ENCODE results near the gene BFSP1. TPM values are rescaled to one million over a fixed set of nuclear protein-coding genes. Genes with fewer than 3 reads are reported as not detected.

Gene BFSP1
- total RNA-seq, 4 donors from 2014 or later: 0.18 to 0.46 TPM; not detected in 2

DNA sequence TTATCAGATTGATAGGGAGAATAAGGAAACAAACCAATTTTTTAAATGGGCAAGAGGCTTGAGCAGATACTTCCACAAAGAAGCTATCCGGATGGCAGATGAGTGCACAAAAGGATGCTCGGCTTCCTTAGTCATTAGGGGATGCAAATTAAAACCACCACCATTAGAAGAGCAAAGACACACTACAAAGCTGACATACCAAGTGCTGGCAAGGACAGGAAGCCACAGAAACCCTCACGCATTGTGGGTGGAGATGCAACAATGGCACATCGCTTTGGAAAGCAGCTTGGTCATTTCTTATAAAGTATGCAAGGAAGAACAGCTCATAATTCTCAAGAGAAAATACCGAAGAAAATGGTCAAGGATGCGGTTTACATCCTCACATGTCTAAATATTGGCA, 19.8 kb downstream of the BFSP1 start:
- intact Hi-C loops (cut with DNase I; ENCODE audit: low total_unique reads) (no loop called here), in situ Hi-C loops (cut with MboI; ENCODE audit: low sequenced_read_pairs in 4 of 4) (loop anchor here in 2 of 4 donors (25.0 kb wide), 2 partner anchors 401 to 751 kb away; no protein-coding TSS in a partner anchor)
- ATAC-seq: no peak

GRCh38 chr20:17510548-17510947, 20.6 kb downstream of the BFSP1 start:
- H3K4me1 ChIP-seq: peaks cover 2% of the 10 kb centered on the region in 2 donors
- ATAC-seq (no peak), DNase-seq (no peak)
- TF ChIP-seq POLR2A (IDR thresholded peaks at IDR 0.05): no peak
- TF ChIP-seq, protein P1, sequence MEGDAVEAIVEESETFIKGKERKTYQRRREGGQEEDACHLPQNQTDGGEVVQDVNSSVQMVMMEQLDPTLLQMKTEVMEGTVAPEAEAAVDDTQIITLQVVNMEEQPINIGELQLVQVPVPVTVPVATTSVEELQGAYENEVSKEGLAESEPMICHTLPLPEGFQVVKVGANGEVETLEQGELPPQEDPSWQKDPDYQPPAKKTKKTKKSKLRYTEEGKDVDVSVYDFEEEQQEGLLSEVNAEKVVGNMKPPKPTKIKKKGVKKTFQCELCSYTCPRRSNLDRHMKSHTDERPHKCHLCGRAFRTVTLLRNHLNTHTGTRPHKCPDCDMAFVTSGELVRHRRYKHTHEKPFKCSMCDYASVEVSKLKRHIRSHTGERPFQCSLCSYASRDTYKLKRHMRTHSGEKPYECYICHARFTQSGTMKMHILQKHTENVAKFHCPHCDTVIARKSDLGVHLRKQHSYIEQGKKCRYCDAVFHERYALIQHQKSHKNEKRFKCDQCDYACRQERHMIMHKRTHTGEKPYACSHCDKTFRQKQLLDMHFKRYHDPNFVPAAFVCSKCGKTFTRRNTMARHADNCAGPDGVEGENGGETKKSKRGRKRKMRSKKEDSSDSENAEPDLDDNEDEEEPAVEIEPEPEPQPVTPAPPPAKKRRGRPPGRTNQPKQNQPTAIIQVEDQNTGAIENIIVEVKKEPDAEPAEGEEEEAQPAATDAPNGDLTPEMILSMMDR (IDR thresholded peaks at IDR 0.05 in 4 of 5, conservative IDR thresholded peaks at IDR 0.05 in 1 of 5): no peak
- intact Hi-C loops (cut with DNase I; ENCODE audit: low total_unique reads): no loop called here
- H3K4me3 ChIP-seq: no peak overlapping the region
- no peaks in the 10 kb centered on the region for H3K9me3 ChIP-seq
- H3K27ac ChIP-seq: no peak overlapping the region
- H3K36me3 ChIP-seq: no peaks in the 10 kb centered on the region
- no peaks in the 10 kb centered on the region for H3K27me3 ChIP-seq
- in situ Hi-C loops (cut with MboI; ENCODE audit: low sequenced_read_pairs in 4 of 4): loop anchor here in 2 of 4 donors (25.0 kb wide), 2 partner anchors 402 to 752 kb away; no protein-coding TSS in a partner anchor

More for the DNA sequence above, 19.8 kb downstream of the BFSP1 start:
- Histone ChIP-seq H3K4me3 (no peak overlapping the region), H3K9me3 (no peaks in the 10 kb centered on the region), H3K36me3 (no peaks in the 10 kb centered on the region), H3K27me3 (no peaks in the 10 kb centered on the region), H3K4me1 (no peaks in the 10 kb centered on the region), H3K27ac (no peak overlapping the region)
- no peak for DNase-seq
- TF ChIP-seq, protein P1 (IDR thresholded peaks at IDR 0.05 in 4 of 5, conservative IDR thresholded peaks at IDR 0.05 in 1 of 5): no peak
- TF ChIP-seq POLR2A (IDR thresholded peaks at IDR 0.05): no peak

DNA sequence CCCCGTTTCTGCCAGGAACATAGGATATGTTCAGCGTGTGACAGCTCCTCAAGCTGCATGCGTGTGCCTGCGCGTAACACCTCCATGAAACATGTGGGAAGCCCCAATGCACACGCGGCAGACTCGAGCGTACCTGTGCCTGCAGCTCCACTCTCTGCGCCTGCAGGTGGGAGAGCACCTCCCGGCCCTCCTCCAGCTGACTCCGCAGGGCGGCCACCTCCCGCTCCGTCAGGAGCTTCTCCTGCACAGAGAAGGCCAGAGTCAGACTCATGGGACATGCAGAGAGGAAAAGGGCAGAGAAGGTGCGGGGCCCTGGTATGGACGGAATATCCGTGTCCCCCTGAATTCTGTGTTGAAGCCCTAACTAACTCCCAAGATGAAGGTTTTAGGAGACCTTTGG, 22.4 kb downstream of the BFSP1 start:
- in situ Hi-C loops (cut with MboI; ENCODE audit: low sequenced_read_pairs in 4 of 4): loop anchor here in 3 of 4 donors (10.0 to 25.0 kb wide), 3 partner anchors 396 to 754 kb away; no protein-coding TSS in a partner anchor
- H3K4me1 ChIP-seq: peaks cover 8 to 11% of the 10 kb centered on the region in 2 donors
- H3K4me3 ChIP-seq: no peak overlapping the region
- H3K27ac ChIP-seq: no peak overlapping the region
- DNase-seq: no peak
- TF ChIP-seq, protein P1 (IDR thresholded peaks at IDR 0.05 in 4 of 5, conservative IDR thresholded peaks at IDR 0.05 in 1 of 5): no peak
- TF ChIP-seq POLR2A (IDR thresholded peaks at IDR 0.05): no peak
- no peaks in the 10 kb centered on the region for H3K9me3 ChIP-seq
- no peaks in the 10 kb centered on the region for H3K36me3 ChIP-seq
- no peak for ATAC-seq
- no peaks in the 10 kb centered on the region for H3K27me3 ChIP-seq
- intact Hi-C loops (cut with DNase I; ENCODE audit: low total_unique reads): no loop called here

- H3K4me3 ChIP-seq: no peak overlapping the region
- H3K36me3 ChIP-seq: no peaks in the 10 kb centered on the region
- in situ Hi-C loops (cut with MboI; ENCODE audit: low sequenced_read_pairs in 4 of 4) (loop anchor here in 3 of 4 donors (10.0 to 25.0 kb wide), 3 partner anchors 397 to 755 kb away; no protein-coding TSS in a partner anchor), intact Hi-C loops (cut with DNase I; ENCODE audit: low total_unique reads) (no loop called here)
- ATAC-seq (no peak), DNase-seq (no peak)
- TF ChIP-seq, protein P1 (IDR thresholded peaks at IDR 0.05 in 4 of 5, conservative IDR thresholded peaks at IDR 0.05 in 1 of 5): no peak
- no peak for TF ChIP-seq POLR2A (IDR thresholded peaks at IDR 0.05)
- H3K9me3 ChIP-seq: no peaks in the 10 kb centered on the region
- H3K4me1 ChIP-seq: peaks cover 8 to 11% of the 10 kb centered on the region in 2 donors
- H3K27me3 ChIP-seq: no peaks in the 10 kb centered on the region
- no peak overlapping the region for H3K27ac ChIP-seq
Observed at GRCh38 chr20:17507531-17507930, 23.6 kb downstream of the BFSP1 start.

DNA sequence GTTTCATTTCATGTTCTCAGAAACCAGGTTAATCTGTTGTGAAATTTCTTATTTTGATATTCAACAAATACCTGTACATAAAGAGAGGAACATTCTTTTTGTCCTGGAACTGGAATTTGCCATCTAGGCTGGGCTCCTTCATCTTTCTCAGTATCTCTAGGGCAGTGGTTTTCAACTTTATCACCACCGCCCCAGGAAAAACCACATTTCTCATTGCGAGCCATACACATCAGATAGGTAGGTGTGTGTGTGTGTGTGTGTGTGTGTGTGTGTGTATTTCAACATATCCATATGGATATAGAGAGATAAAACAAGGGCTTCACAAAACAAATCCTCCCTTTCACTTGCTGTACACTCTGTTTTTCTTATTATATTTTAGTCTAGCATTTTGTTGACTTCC, 24.1 kb downstream of the BFSP1 start:
- Histone ChIP-seq H3K4me3 (no peak overlapping the region), H3K27me3 (no peaks in the 10 kb centered on the region), H3K4me1 (peaks cover 8 to 11% of the 10 kb centered on the region in 2 donors), H3K27ac (no peak overlapping the region), H3K9me3 (no peaks in the 10 kb centered on the region), H3K36me3 (no peaks in the 10 kb centered on the region)
- ATAC-seq (no peak), DNase-seq (no peak)
- in situ Hi-C loops (cut with MboI; ENCODE audit: low sequenced_read_pairs in 4 of 4): loop anchor here in 3 of 4 donors (10.0 to 25.0 kb wide), 3 partner anchors 398 to 755 kb away; no protein-coding TSS in a partner anchor
- TF ChIP-seq POLR2A (IDR thresholded peaks at IDR 0.05): no peak
- TF ChIP-seq, protein P1 (IDR thresholded peaks at IDR 0.05 in 4 of 5, conservative IDR thresholded peaks at IDR 0.05 in 1 of 5): no peak
- intact Hi-C loops (cut with DNase I; ENCODE audit: low total_unique reads): no loop called here
